GM13977 (cell line): Measurements from ENCODE around the gene PIEZO1.

ENCODE experiments used
- DNase-seq: peaks from one replicate; pipeline ENCODE4 v3.0.0; 2012; ENCODE audit warnings: low spot score
- in situ Hi-C: fragments of 300-500 bp; cut with MboI; formaldehyde crosslinking; loops from one replicate; pipeline ENCODE4 v1.12.0; 2022; ENCODE audit warnings: low sequenced_read_pairs, low pct_unique_long_range_greater_than_20kb, mixed read lengths, inconsistent platforms; ENCODE audit not compliant: unreplicated experiment
- TF ChIP-seq, protein P1 (sequence below): IDR thresholded peaks from 2 replicates; pipeline ENCODE4 v1.5.1; 2012; ENCODE audit warnings: mild to moderate bottlenecking, control low read depth; ENCODE audit not compliant: insufficient read depth; ENCODE audit errors: extremely low read depth, missing control alignments

PIEZO1 gene

DNA sequence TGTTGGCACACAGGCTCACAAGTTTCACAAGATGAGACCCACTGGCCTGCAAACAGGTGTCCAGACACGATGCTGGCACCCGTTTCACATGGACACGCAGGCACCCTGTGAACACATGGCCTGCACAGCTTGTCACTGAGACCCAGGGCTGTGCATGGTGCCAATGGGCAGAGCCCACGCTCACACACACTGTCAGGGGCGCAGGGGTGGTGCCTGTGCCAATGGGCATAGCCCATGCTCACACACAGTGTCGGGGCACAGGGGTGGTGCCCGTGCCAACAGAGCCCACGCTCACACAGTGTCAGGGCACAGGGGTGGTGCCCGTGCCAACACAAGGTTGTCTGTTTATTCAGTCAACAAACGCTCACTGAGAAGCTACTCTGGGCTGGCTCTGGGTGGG is 49.4 kb downstream of the PIEZO1 start:
- no peak for DNase-seq
- TF ChIP-seq, protein P1, sequence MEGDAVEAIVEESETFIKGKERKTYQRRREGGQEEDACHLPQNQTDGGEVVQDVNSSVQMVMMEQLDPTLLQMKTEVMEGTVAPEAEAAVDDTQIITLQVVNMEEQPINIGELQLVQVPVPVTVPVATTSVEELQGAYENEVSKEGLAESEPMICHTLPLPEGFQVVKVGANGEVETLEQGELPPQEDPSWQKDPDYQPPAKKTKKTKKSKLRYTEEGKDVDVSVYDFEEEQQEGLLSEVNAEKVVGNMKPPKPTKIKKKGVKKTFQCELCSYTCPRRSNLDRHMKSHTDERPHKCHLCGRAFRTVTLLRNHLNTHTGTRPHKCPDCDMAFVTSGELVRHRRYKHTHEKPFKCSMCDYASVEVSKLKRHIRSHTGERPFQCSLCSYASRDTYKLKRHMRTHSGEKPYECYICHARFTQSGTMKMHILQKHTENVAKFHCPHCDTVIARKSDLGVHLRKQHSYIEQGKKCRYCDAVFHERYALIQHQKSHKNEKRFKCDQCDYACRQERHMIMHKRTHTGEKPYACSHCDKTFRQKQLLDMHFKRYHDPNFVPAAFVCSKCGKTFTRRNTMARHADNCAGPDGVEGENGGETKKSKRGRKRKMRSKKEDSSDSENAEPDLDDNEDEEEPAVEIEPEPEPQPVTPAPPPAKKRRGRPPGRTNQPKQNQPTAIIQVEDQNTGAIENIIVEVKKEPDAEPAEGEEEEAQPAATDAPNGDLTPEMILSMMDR: no peak
- in situ Hi-C loops: loop anchor here (10.0 kb wide), 1 partner anchor 49 kb away; the partner anchor contains the start of gene PIEZO1

GRCh38 chr16:88735121-88735520 is 49.9 kb downstream of the PIEZO1 start:
- DNase-seq: no peak
- TF ChIP-seq, protein P1: no peak
- in situ Hi-C loops: loop anchor here (10.0 kb wide), 1 partner anchor 50 kb away; the partner anchor contains the start of gene PIEZO1

GRCh38 chr16:88734361-88734728 is 50.7 kb downstream of the PIEZO1 start:
- no peak for DNase-seq
- TF ChIP-seq, protein P1: no peak
- in situ Hi-C loops: loop anchor here (10.0 kb wide), 1 partner anchor 50 kb away; the partner anchor contains the start of gene PIEZO1

GRCh38 chr16:88733630-88734360 is 51.2 kb downstream of the PIEZO1 start:
- no peak for DNase-seq
- in situ Hi-C loops: loop anchor here (10.0 kb wide), 1 partner anchor 51 kb away; the partner anchor contains the start of gene PIEZO1
- TF ChIP-seq, protein P1: no peak

DNA sequence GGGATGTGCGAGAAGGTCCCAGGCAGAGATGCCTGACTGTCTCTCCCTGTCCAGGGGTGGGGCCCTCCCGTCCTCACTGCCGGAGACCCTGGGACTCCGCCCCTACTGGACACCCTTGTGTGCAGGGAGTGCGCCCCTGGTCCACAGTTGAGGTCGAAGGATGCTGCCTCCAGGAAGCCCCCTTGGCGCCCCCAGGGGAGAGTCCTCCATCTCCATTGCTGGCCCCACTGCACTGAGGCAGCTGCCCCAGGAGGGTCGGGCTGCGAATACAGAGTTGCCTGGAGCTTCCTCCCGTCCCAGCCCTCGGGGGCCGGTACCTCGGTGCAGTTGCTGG is 52.1 kb downstream of the PIEZO1 start:
- in situ Hi-C loops: loop anchor here (10.0 kb wide), 1 partner anchor 52 kb away; the partner anchor contains the start of gene PIEZO1
- DNase-seq: no peak
- TF ChIP-seq, protein P1: no peak

DNA sequence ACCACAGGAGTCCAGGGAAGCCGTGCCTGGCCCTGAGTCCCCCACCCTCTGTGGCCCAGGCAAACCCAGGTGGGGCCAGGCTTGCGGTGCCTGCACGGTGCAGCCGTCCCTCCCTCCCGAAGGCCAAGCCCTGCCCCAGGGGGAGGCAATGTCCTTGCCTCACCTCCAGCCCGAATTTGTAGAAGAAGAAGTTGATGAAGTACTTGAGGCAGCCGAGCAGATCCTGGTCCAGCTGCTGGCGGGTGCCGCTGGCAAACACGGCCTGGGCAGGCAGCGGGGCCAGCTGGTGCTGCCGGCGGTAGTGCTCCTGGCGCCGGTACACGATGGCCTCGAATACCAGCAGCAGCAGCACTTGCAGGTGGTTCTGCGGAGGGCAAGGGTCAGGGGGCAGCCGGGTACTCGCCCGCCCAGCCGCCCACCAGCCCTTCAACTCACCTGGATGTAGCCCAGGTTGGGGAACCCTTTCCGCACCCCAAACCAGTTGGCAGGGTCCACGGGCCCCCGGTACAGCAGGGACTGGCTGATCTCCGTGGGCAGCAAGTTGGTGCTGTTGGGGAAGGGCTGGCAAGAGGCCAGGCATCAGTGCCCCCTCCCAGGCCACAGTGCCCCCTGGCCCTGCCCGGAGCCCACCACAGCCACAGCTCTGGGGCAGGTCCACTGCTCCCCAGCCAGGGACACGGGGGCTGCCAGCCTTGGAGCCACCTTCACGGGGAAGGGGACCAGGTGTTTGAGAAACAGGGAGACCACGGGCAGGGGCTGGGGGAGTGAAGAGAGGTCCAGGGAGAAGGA is 52.7 kb downstream of the PIEZO1 start:
- TF ChIP-seq, protein P1: no peak
- no peak for DNase-seq
- in situ Hi-C loops: loop anchor here (10.0 kb wide), 1 partner anchor 52 kb away; the partner anchor contains the start of gene PIEZO1
